Stimulated activated CD8-positive, alpha-beta memory T cell treated with anti-CD3 and anti-CD28 coated beads, Interleukin-7, amount 100 ng/mL, for 24 hours (primary cell): ENCODE measurements around the gene OR8B4.
"Not testable (repeated sequence)": the region's sequence is repeated elsewhere in the genome, so short reads cannot be mapped to it uniquely, and the experiment has no call there.

Experiments
- DNase-seq: peaks from one replicate; pipeline ENCODE4 v3.0.0-alpha.2; 2020; ENCODE audit warnings: low read depth

OR8B4 gene

DNA sequence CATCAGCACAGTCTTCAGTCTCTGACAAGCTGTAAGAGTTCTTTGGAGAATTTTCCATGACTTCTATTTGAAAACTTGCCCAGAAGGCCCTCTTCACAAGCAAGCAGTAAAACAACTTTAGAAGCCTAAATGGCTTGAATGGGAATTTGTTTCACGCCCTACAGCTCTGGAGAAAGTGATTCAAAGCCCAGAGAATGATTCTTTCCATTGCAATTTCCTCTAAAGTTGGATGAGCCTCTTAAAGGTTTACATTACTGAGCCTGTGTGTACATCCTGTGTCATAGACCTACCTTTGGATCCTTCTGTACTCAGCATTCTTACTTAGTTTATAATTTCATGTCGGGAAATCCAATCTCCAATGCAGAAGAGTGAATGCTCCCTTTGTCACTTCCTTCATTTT, 19.1 kb downstream of the OR8B4 start:
- no peak for DNase-seq

DNA sequence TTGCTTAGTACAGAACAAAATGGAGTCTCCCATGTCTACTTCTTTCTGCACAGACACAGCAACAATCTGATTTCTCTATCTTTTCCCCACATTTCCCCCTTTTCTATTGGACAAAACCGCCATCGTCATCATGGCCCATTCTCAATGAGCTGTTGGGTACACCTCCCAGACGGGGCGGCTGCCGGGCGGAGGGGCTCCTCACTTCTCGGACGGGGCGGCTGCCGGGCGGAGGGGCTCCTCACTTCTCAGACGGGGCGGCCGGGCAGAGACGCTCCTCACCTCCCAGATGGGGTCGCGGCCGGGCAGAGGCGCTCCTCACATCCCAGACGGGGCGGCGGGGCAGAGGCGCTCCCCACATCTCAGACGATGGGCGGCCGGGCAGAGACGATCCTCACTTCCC, 21.5 kb downstream of the OR8B4 start:
- not testable (repeated sequence) for DNase-seq

DNA sequence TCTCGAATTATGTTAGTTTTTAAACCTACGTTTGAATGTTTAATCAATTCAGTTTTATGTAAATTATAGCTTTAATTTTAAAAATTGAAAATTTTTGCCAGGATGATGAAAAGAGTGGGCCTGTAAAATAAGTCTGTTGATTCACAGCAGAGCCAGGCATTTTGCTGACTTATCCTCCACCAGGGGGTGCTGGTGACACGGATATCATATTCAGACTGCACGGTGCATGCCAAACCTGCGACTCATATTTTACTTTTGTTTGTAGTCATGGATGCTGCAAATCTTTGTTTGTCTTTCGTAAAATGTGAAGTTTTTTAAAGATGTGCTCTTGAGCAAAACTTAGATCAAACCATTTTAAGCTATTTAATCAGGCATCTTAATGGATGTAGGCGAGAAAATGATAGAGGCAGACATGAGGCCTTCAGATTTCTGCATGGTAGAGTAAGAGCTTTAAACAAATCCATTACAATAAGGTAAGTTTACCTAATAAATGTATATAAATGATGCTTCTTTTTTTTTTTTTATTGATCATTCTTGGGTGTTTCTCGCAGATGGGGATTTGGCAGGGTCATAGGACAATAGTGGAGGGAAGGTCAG, 22.2 kb downstream of the OR8B4 start:
- DNase-seq, result peak; percentile 2

DNA sequence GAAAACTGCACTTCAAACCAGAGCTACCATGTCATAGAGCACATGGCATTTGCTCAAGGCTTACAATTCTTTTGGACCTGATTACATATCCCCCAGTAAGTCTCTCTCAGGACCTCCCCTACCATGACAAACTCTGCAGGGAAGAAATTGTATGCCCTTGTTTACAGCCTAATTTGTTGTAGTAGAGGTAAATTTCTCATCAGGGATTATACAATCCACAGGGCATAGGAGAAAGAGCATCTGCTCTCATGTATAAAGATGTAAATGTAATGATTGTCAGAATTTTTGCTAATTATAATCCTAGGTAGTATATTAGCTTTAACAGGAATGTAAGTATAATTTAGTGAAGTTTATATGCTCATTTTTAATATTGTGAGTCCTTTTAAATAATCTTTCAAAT, 25.7 kb downstream of the OR8B4 start, which contains the start of gene OR8B3:
Gene OR8B3 (minus strand): TSS at position 101 of the 400 bp plus-strand sequence. CDS start 1,673 bp downstream, outside the sequence.
- DNase-seq, result no peak

DNA sequence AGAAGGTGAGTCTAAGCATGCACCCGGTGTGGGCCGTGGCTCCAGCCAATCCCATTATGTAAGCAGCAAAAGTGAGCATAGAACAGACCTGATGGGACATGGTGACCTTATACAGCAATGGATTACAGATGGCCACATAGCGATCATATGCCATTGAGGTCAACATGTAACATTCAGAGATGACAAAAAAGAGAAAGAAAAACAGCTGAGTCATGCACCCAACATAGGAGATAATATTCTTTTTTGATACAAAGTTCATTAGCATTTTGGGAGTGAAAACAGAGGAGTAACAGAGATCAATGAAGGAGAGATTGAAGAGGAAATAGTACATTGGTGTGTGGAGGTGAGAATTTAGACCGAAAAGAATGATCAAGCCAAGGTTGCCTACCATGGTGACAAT, 27.8 kb downstream of the OR8B4 start:
- DNase-seq, result not testable (repeated sequence)

DNA sequence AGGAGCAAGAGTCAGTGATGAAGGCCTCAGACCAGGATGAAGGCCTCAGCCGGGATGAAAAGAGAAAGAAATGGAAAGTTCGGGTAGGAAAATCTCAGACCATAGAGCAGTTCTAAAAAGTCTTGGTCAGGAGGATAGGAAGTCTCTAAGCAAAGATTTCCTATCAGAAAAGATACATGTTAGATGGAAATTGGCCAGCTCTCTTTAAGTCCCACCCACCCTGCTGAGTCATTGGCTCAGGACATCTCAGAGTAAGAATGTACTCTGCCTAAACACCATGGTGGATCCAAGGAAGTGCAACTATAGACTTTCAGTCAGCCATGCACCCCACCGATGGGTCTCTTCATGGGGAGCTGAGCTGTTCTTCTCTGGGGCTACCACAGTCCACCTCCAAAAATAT, 30.3 kb downstream of the OR8B4 start:
- DNase-seq, result no peak

DNA sequence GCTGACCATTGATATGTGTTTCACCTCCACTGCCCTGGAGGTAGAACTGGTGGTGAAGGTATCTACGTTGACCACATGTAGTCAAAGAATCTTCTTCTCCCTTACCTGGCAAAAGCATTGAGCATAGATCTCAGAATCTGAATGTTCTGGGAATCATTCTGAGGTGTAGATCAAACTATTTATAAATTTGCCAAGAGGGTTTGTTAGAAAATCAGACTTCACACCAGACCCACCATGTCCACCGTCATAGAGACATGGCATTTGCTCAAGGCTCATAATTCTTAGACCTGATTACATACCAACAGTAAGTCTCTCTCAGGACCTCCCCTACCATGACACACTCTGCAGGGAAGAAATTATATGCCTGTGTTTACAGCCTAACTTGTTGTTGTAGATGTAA, 40.3 kb downstream of the OR8B4 start, which contains the start of gene OR8B2:
Gene OR8B2 (minus strand): TSS at position 101 of the 400 bp plus-strand sequence. CDS start 1,156 bp downstream, outside the sequence.
- no peak for DNase-seq

DNA sequence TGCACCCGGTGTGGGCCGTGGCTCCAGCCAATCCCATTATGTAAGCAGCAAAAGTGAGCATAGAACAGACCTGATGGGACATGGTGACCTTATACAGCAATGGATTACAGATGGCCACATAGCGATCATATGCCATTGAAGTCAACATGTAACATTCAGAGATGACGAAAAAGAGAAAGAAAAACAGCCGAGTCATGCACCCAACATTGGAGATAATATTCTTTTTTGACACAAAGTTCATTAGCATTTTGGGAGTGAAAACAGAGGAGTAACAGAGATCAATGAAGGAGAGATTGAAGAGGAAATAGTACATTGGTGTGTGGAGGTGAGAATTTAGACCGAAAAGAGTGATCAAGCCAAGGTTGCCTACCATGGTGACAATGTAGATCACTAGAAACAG, 41.8 kb downstream of the OR8B4 start:
- not testable (repeated sequence) for DNase-seq

DNA sequence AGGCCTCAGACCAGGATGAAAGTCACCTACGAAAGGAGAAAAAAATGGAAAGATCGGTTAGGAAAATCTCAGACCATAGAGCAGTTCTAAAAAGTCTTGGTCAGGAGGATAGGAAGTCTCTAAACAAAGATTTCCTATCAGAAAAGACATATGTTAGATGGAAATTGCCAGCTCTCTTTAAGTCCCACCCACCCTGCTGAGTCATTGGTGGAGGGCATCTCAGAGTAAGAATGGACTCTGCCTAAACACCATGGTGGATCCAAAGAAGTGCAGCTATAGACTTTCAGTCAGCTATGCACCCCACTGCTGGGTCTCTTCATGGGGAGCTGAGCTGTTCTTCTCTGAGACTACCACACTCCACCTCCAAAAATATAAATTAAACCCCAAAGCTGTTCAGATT, 44.1 kb downstream of the OR8B4 start:
- no peak for DNase-seq

DNA sequence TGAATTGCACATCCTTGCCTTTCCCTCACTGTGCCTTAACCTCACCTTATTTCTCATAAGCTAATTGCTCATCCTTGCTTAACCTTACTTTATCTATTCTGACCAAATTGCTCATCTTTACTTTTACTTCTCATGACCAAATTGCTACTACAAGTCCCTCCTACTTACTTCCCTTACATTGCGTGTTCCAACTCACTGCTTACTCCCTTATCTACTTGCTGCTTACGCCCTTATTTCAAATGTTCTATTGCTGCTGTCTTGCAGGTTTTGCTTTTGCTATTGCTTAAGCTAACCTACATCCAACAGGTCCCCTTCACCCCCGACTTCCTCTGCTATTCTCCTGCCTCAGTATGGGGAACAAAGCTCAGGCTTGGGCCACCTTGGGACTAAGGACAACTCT, 48.4 kb downstream of the OR8B4 start:
- no peak for DNase-seq
